Karpas-422 (cell line): Measurements from ENCODE around the gene RSAD2. TPM values are rescaled to one million over a fixed set of nuclear protein-coding genes. Genes with fewer than 3 reads are reported as not detected.

Source experiments
- DNase-seq: peaks from one replicate; pipeline ENCODE4 v3.0.0-alpha.2; 2015
- H2AFZ ChIP-seq: fragments of 200-600 bp; sonication (generic); 2 replicates; pipeline ENCODE4 v1.6.1; 2014; ENCODE audit warnings: antibody characterized with exemption, low read length, mixed read lengths
- H3K27ac ChIP-seq: fragments of 200-600 bp; sonication (generic); 2 replicates; pipeline ENCODE4 v1.5.1; 2014; ENCODE audit warnings: mild to moderate bottlenecking, low read length, moderate library complexity
- H3K27me3 ChIP-seq: fragments of 200-600 bp; sonication (generic); 2 replicates; pipeline ENCODE4 v1.6.1; 2014; ENCODE audit warnings: low read length, mixed read lengths
- H3K36me3 ChIP-seq: fragments of 200-600 bp; sonication (generic); 2 replicates; pipeline ENCODE4 v1.6.1; 2014; ENCODE audit warnings: low read length, mixed read lengths; ENCODE audit not compliant: insufficient read depth
- H3K4me1 ChIP-seq: fragments of 200-600 bp; sonication (generic); 2 replicates; pipeline ENCODE4 v1.6.1; 2014; ENCODE audit warnings: mild to moderate bottlenecking, low read length, mixed read lengths
- H3K4me2 ChIP-seq: fragments of 200-600 bp; sonication (generic); 2 replicates; pipeline ENCODE4 v1.6.1; 2014; ENCODE audit warnings: low read length, low read depth, mild to moderate bottlenecking; ENCODE audit not compliant: poor library complexity, severe bottlenecking
- H3K4me3 ChIP-seq: fragments of 200-600 bp; sonication (generic); 2 replicates; pipeline ENCODE4 v1.5.1; 2014; ENCODE audit warnings: mild to moderate bottlenecking, antibody characterized with exemption, low read length, mixed read lengths
- H3K79me2 ChIP-seq: fragments of 200-600 bp; sonication (generic); 2 replicates; pipeline ENCODE4 v1.6.1; 2014; ENCODE audit warnings: mild to moderate bottlenecking, low read length, mixed read lengths
- H3K9ac ChIP-seq: fragments of 200-600 bp; sonication (generic); 2 replicates; pipeline ENCODE4 v1.6.0; 2014; ENCODE audit warnings: low read length
- H3K9me2 ChIP-seq: fragments of 200-600 bp; sonication (generic), shearing (Covaris generic); replicated peaks from 2 replicates; pipeline ENCODE4 v1.6.0; 2014; ENCODE audit warnings: mild to moderate bottlenecking, low read length, moderate library complexity; ENCODE audit not compliant: insufficient read depth
- H3K9me3 ChIP-seq: fragments of 300-700, 200-600 bp; sonication (generic); 2 replicates; pipeline ENCODE4 v1.6.1; 2014; ENCODE audit warnings: low read length, mixed read lengths
- H4K20me1 ChIP-seq: fragments of 200-600 bp; sonication (generic); 2 replicates; pipeline ENCODE4 v1.6.1; 2014; ENCODE audit warnings: mild to moderate bottlenecking, antibody characterized with exemption, low read length, low read depth; ENCODE audit not compliant: insufficient read depth
- total RNA-seq: library from RNA; depleted of rRNA; stranded (reverse); fragments of >200 nt; shearing (Covaris generic); gene quantifications from 2 replicates; pipeline ENCODE4 v1.2.3, GENCODE V29; 2014; ENCODE audit warnings: low replicate concordance

Gene RSAD2
- total RNA-seq, 1 experiment from 2014 or later: 2.7 TPM

DNA sequence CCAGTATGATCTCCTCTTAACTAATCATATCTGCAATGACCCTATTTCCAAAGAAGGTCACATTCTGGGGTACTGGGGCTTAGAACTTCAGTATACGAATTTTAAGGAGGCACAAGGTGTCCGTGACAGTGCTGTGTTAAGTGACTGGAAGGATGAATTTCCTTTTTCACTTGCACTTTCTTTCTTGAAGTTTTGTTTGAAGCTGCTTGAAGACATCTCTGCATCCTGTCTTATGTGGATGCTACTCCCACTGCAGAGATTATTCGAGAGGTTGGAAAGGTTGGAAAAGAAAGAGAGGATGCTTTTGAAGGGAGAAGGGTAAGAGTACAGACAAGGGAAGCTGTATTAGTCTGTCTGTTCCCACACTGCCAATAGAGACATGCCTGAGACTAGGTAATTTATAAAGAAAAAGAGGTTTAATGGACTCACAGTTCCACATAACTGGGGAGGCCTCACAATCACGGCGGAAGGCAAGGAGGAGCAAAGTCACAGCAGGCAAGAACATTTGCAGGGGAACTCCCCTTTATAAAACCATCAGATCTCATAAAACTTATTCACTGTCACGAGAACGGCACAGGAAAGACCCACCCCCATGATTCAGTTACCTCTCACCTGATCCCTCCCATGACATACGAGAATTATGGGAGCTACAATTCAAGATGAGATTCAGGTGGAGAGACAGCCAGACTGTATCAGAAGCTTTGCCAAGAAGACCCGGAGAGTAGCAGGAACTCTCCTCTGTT, 36.0 kb downstream of the RSAD2 start:
- Histone ChIP-seq H3K4me2 (no peak overlapping the region), H3K4me3 (no peak overlapping the region), H3K79me2 (no peaks in the 10 kb centered on the region), H3K9ac (no peak overlapping the region), H3K9me2 (no peaks in the 10 kb centered on the region), H3K27ac (no peak overlapping the region), H3K27me3 (no peaks in the 10 kb centered on the region), H2AFZ (no peak overlapping the region), H4K20me1 (no peaks in the 10 kb centered on the region), H3K9me3 (no peaks in the 10 kb centered on the region), H3K4me1 (no peaks in the 10 kb centered on the region), H3K36me3 (no peaks in the 10 kb centered on the region)
- no peak for DNase-seq

DNA sequence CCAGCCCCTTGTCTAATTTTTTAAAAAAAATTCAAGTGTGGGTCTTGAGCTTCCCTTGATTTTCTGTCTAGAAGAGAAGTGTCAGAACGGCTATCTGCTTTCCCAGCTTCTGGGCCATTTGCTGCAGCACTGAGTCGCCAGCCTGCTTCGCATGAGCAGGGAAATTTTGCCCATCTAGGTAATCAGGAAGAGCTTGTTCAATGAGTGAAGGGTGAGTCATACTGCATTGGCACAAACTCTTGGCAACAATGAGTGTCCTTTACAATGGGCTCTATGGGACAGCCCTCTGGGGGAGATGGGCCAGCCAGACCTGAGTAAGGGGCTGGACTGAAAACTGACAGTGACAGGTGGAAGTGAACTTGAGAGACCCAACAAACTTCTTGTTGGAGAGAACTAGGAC, 37.3 kb downstream of the RSAD2 start:
- no peak overlapping the region for H3K4me2 ChIP-seq
- no peaks in the 10 kb centered on the region for H3K4me1 ChIP-seq
- H3K9ac ChIP-seq: no peak overlapping the region
- no peak overlapping the region for H2AFZ ChIP-seq
- no peaks in the 10 kb centered on the region for H3K9me2 ChIP-seq
- no peak overlapping the region for H3K4me3 ChIP-seq
- H3K36me3 ChIP-seq: no peaks in the 10 kb centered on the region
- H3K79me2 ChIP-seq: no peaks in the 10 kb centered on the region
- H3K27me3 ChIP-seq: no peaks in the 10 kb centered on the region
- no peak for DNase-seq
- no peaks in the 10 kb centered on the region for H3K9me3 ChIP-seq
- H3K27ac ChIP-seq: no peak overlapping the region
- H4K20me1 ChIP-seq: no peaks in the 10 kb centered on the region

DNA sequence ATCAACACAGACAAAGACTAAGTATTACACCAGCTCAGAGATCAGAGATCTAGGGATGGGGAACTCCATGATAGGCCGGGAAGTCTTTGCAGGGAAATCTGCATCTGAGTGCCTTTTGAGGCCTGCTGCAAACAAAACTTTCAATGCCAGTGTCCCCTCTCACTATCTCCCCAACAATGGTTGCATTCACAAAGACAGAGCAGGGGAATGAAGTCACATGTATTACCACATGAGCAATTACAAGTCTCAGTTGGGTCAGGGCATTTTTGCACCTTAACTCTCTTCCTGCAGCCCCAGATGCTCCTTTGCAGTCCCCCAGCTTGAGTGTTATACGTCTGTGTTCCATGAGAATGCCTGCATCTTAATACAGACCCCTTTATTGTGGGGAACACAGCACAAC, 37.8 kb downstream of the RSAD2 start:
- no peaks in the 10 kb centered on the region for H3K9me3 ChIP-seq
- H3K79me2 ChIP-seq: no peaks in the 10 kb centered on the region
- no peak overlapping the region for H3K4me3 ChIP-seq
- H3K9ac ChIP-seq: no peak overlapping the region
- no peaks in the 10 kb centered on the region for H3K4me1 ChIP-seq
- no peak overlapping the region for H3K4me2 ChIP-seq
- no peaks in the 10 kb centered on the region for H3K9me2 ChIP-seq
- no peaks in the 10 kb centered on the region for H3K27me3 ChIP-seq
- H4K20me1 ChIP-seq: no peaks in the 10 kb centered on the region
- DNase-seq: no peak
- H3K27ac ChIP-seq: no peak overlapping the region
- H2AFZ ChIP-seq: no peak overlapping the region
- no peaks in the 10 kb centered on the region for H3K36me3 ChIP-seq

DNA sequence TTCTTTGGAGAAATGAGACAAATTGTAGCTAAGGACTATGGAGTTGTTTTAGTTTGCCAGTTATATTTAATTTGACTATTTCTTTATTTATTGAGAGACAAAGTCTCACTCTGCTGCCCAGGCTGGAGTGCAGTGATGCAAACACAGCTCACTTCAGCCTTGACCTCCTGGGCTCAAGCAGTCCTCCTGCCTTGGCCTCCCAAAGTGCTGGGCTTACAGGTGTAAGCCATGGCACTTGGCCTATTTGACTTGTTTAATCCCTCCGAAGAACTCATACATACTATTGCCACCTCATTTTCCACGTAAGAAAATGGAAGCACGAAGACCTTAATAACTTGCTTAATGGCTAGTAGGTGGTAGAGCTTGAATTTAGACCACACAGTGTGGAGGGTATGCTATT, 38.6 kb downstream of the RSAD2 start:
- DNase-seq: no peak
- Histone ChIP-seq H3K36me3 (no peaks in the 10 kb centered on the region), H3K4me2 (no peak overlapping the region), H3K4me1 (no peaks in the 10 kb centered on the region), H3K9ac (no peak overlapping the region), H3K9me2 (no peaks in the 10 kb centered on the region), H3K27me3 (no peaks in the 10 kb centered on the region), H3K9me3 (no peaks in the 10 kb centered on the region), H4K20me1 (no peaks in the 10 kb centered on the region), H3K4me3 (no peak overlapping the region), H2AFZ (no peak overlapping the region), H3K27ac (no peak overlapping the region), H3K79me2 (no peaks in the 10 kb centered on the region)

DNA sequence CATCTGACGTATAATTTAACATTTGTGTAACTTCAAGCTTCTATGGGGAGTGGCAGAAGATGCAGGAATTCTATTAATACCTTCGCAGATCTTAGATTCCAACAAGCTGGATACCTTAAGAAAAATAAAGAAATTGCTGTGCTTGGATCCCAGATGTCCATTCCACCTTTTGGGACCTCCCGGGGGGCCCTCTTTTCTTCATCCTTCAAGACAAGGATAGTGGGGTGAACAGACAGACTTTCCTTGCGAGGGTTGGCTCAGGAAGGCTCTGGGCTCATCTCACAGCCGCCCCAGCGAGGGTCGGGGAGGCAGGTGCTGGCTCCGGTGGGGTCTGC, 39.1 kb downstream of the RSAD2 start:
- Histone ChIP-seq H3K79me2 (no peaks in the 10 kb centered on the region), H3K27ac (no peak overlapping the region), H3K27me3 (no peaks in the 10 kb centered on the region), H3K4me1 (no peaks in the 10 kb centered on the region), H3K9ac (no peak overlapping the region), H3K4me3 (no peak overlapping the region), H3K9me3 (no peaks in the 10 kb centered on the region), H3K36me3 (no peaks in the 10 kb centered on the region), H2AFZ (no peak overlapping the region), H4K20me1 (no peaks in the 10 kb centered on the region), H3K4me2 (no peak overlapping the region), H3K9me2 (no peaks in the 10 kb centered on the region)
- DNase-seq: no peak

DNA sequence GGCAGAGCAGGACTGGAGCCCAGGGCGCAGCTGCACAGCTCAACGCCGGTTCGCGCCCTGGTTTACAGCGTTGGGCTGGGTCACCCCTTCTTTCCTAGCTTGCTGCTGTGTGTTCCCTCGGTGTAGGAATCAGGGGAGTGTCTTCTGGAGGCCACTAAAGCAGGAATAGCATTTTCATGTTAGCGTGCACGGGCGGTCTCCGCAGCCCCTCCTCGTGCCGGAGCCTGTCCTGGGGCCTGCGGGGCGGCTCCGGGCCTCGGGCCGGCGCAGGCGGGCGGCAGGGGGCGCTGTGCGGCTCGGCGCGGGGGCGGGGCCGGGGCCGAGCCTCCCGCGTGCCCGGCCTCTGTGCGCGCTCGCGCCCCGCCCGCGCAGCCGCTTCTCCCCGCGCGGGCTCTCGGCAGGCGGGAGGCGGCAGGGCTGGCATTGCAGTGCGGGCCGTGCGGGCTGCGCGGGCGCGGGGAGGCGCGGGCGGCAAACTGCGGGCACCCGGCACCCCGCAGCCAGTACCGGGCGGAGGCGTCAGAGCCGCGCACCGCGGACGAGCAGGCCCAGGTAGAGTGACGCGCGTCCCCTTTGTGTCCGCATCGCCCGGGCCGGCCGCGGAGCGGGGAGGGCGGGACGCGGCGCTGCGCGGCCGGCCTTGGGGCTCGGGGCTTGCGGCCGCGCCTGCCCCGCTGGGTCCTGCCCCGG, 39.6 kb downstream of the RSAD2 start, which contains the start of gene RNF144A:
RNF144A (plus strand) TSS at position 342 of the 690 bp plus-strand sequence. CDS start 79,515 bp downstream, outside the sequence.
- H3K27ac ChIP-seq: no peak within 1 kb of the TSS

DNA sequence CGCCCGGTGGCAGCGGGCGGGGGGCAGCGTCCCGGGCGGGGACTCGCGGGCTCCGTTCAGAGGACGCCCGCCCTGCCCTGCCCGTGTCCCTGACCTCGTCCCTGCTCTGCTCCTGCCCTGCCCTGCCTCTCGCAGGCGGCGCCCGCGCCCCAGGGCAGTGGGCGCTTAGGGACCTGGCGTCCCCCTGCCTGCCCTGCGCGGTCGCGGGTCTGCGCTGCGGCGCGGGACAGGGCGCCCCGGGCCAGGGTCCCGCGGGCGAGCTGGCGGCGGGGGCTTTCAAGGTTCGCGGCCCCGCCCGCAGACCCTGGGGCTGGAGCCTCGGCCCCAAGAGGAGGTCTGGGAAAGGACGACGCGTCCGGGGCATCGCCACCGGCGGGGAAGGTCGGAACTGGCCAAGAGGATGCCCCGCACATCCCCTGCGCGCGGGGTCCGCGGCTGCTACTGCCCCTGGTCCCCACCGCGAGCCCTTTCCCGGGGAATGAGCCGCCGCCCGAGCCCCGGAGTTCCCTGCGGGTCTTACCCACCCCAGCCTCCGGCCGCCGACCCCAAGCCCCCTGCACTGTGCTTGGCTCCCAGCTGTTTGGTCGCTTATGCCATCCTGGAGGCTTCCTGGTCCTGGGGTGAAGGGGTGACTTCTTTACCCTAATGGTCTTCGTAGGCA, 40.3 kb downstream of the RSAD2 start:
- no peak overlapping the region for H3K4me2 ChIP-seq
- no peaks in the 10 kb centered on the region for H3K9me3 ChIP-seq
- H3K36me3 ChIP-seq: no peaks in the 10 kb centered on the region
- no peak overlapping the region for H3K9ac ChIP-seq
- no peak overlapping the region for H3K4me3 ChIP-seq
- no peaks in the 10 kb centered on the region for H3K9me2 ChIP-seq
- no peaks in the 10 kb centered on the region for H3K4me1 ChIP-seq
- H3K79me2 ChIP-seq: no peaks in the 10 kb centered on the region
- DNase-seq: no peak
- H3K27ac ChIP-seq: no peak overlapping the region
- no peak overlapping the region for H2AFZ ChIP-seq
- no peaks in the 10 kb centered on the region for H3K27me3 ChIP-seq
- no peaks in the 10 kb centered on the region for H4K20me1 ChIP-seq

More for the DNA sequence above, 39.6 kb downstream of the RSAD2 start, which contains the start of gene RNF144A:
- DNase-seq: peak; percentile 81
- H3K9me2 ChIP-seq: no peaks in the 10 kb centered on the region
- no peaks in the 10 kb centered on the region for H3K9me3 ChIP-seq
- no peak within 1 kb of the TSS for H2AFZ ChIP-seq
- H3K79me2 ChIP-seq: no peaks in the 10 kb centered on the region
- no peaks in the 10 kb centered on the region for H3K27me3 ChIP-seq
- H3K4me2 ChIP-seq: peak within 1 kb of the TSS; percentile 35
- peak within 1 kb of the TSS; percentile 57; the same call in 1 of the 2 replicates for H3K4me3 ChIP-seq
- no peaks in the 10 kb centered on the region for H3K36me3 ChIP-seq
- H3K4me1 ChIP-seq: no peaks in the 10 kb centered on the region
- no peaks in the 10 kb centered on the region for H4K20me1 ChIP-seq
- H3K9ac ChIP-seq: peak within 1 kb of the TSS; percentile 61
